Heart right ventricle (tissue), 16 donors: ENCODE measurements around the gene CASQ2. TPM values are rescaled to one million over a fixed set of nuclear protein-coding genes. Genes with fewer than 3 reads are reported as not detected.
A peak's percentile ranks its signal among the peaks of the same experiment; 100 is the strongest.

Experiments
- ATAC-seq, 8 donors: fragments of 200-7000 bp; cut with Tn5 transposase; one replicate each; pipeline ENCODE4 v1.9.1; 2020; ENCODE audit warnings: mild to moderate bottlenecking in 8 of 8, moderate library complexity in 8 of 8, moderate number of reproducible peaks in 1 of 8
- DNase-seq, 2 donors: peaks; one replicate each; pipeline ENCODE4 v3.0.0-alpha.2; 2020
- H3K27ac ChIP-seq, 10 donors: fragments of 200-600 bp; sonication (generic) in 2 of 10; one replicate each; pipeline versions ENCODE4 v1.5.0 to v1.8.0; 2020 to 2022; ENCODE audit warnings: mild to moderate bottlenecking in 3 of 10
- H3K27me3 ChIP-seq, 7 donors: fragments of 200-600 bp; one replicate each; pipeline ENCODE4 v1.8.0; 2021 to 2022; ENCODE audit warnings: mild to moderate bottlenecking in 2 of 7
- H3K36me3 ChIP-seq, 9 donors: fragments of 200-600 bp; sonication (generic) in 1 of 9; one replicate each; pipeline versions ENCODE4 v1.5.0 to v1.8.0; 2020 to 2022; ENCODE audit warnings: mild to moderate bottlenecking in 2 of 9
- H3K4me1 ChIP-seq, 9 donors: fragments of 200-600 bp; sonication (generic) in 1 of 9; one replicate each; pipeline versions ENCODE4 v1.5.0 to v1.8.0; 2020 to 2022; ENCODE audit warnings: mild to moderate bottlenecking in 4 of 9
- H3K4me3 ChIP-seq, 10 donors: fragments of 200-600 bp; sonication (generic) in 2 of 10; one replicate each; pipeline versions ENCODE4 v1.5.0 to v1.8.0; 2020 to 2022; ENCODE audit warnings: mild to moderate bottlenecking in 7 of 10, moderate library complexity in 2 of 10
- H3K9me3 ChIP-seq, 11 donors: fragments of 200-600 bp in 10 of 11; sonication (generic) in 2 of 11; one replicate each; pipeline versions ENCODE4 v1.5.0 to v1.8.0; 2013 to 2022; ENCODE audit warnings: mild to moderate bottlenecking in 2 of 11, control low read depth in 1 of 11, moderate library complexity in 1 of 11
- CTCF ChIP-seq, 9 donors: fragments of 200-600 bp; sonication (generic) in 2 of 9; IDR thresholded peaks; one replicate each; pipeline versions ENCODE4 v1.5.0 to v1.8.0; 2021 to 2022; ENCODE audit warnings: antibody characterized with exemption in 9 of 9, mild to moderate bottlenecking in 5 of 9, moderate library complexity in 1 of 9
- WGBS, 2 donors: extraction: QIAGEN DNeasy Blood & Tissue Kit; methylation state at CpG; one replicate each; pipeline ENCODE4 v1.1.7; 2013; ENCODE audit warnings: inconsistent platforms in 1 of 2; 5-methylcytosine and 5-hydroxymethylcytosine counted together
- intact Hi-C, 10 donors: fragments of 100-400 bp; cut with DNase I; formaldehyde crosslinking; loops; one replicate each; pipeline versions ENCODE4 v1.11.1 to v1.14.2; 2022
- polyA plus RNA-seq, 2 donors: library from polyadenylated mRNA; stranded (reverse); fragments of 200-250 nt; gene quantifications; one replicate each; pipeline ENCODE4 v1.2.3, GENCODE V29; 2013
- total RNA-seq, 10 donors: library from RNA; stranded (reverse); fragmentation: NEBNext Ultra II Directional in 3 of 10; extraction: Animal tissue kit (Norgen Biotek cat#: 25700) in 3 of 10; gene quantifications; one replicate each; pipeline versions ENCODE4 v1.2.1 to v1.2.4, GENCODE V29; 2021 to 2023
- donor health status: Arrhythmogenic right ventricular cardiomyopathy.
- donor health status: ischemic (EF 13 %, LVEDD 7.1; RV severe dilation, severe dysfunction).
- donor health status: healthy with polysubstance abuse.
- donor health status: DM: no; HTN: yes; CAD: no.
- donor health status: DM: no; HTN: no; CAD: no.
- donor health status: ischemic (EF 25% LVEDD 6.9; RV normal size, moderate dysfunction).
- donor health status: ischemic (EF 25% LVEDD 5.7; RV mildly dilated, moderate dysfunction).
- donor health status: healthy.
- donor health status: DM: yes; HTN: yes; CAD: no.
- donor health status: Ischemic cardiomyopathy.
- donor health status: ischemic (EF 35%, LVEDD 5.7; RV mildly dilated, moderate dysfunction).
- donor health status: nonischemic (EF 11% LVEDD 7.7; RV severe dilation, severe dysfunction).
- donor health status: DM: yes; HTN: yes; CAD: no.
- donor health status: PGD.
- donor health status: ischemic (EF 29% LVEDD 5.4; RV normal size, mild dysfunction).
- donor health status: nonischemic (EF 23%, LVEDD 6.1; RV moderate dilation, normal function).

Gene CASQ2
- total and polyA plus RNA-seq, 12 donors, result 443 to 1,698 (median 1,186) TPM

DNA sequence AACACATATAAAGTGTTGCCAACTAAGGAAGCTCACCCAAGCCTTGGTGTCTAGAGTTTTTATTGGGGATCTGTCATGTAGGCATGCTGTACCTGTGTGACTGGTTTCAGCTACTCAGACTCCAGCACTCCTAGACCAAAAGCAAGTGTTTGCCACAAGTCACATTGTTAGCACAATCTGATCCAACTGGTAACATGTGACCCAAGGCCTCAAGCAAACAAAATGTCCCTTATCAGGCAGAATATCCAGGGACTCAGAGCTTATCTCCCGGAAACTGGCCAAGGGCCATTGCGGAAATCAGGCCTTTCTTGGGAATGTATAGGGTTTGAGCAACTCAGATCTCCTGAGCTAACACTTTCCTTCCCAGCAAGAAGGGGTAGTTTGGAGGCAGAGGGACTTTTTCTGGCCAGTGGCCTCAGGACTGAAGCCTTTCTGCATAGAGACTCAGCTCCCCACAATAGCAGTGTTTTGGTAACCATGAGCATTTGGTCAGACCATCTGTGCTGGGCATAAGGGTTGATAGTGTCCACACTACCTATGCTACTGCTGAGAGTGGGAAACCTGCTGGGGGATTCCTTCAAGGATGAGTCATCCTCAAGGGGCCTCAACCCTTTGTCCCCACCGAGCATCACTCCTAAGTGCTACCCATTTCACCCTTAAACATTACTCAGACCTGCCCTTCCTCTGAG lies 42.8 kb upstream of the CASQ2 start:
- Histone ChIP-seq H3K27ac (no peak overlapping the region), H3K9me3 (peaks cover 0 to 5% (median 0%) of the 10 kb centered on the region in 11 donors), H3K4me3 (no peak overlapping the region), H3K4me1 (peaks cover 0 to 30% (median 7%) of the 10 kb centered on the region in 9 donors), H3K27me3 (peaks cover 0 to 5% (median 0%) of the 10 kb centered on the region in 7 donors), H3K36me3 (no peaks in the 10 kb centered on the region)
- WGBS, 2 donors, result 54 to 58% methylated on average over 3 of the region's 3 CpGs
- intact Hi-C loops, result loop anchor here in 5 of 10 donors (2.0 to 10.0 kb wide), 5 partner anchors 166 to 684 kb away; partner anchors contain the start of gene SLC22A15 (in 2 of the 5)
- TF ChIP-seq CTCF (IDR thresholded peaks at IDR 0.05), result no peak
- DNase-seq (no peak), ATAC-seq (peak in 3 of 8 donors; percentile 10 to 49 (median 48))

- ATAC-seq, result peak in 3 of 8 donors; percentile 41 to 61 (median 56)
- no peak overlapping the region for H3K4me3 ChIP-seq
- WGBS, 2 donors, result 77 to 80% methylated on average over 2 of the region's 2 CpGs
- H3K27ac ChIP-seq, result no peak overlapping the region
- no peak for DNase-seq
- H3K4me1 ChIP-seq, result peaks cover 0 to 30% (median 6%) of the 10 kb centered on the region in 9 donors
- peaks cover 0 to 5% (median 0%) of the 10 kb centered on the region in 7 donors for H3K27me3 ChIP-seq
- intact Hi-C loops, result loop anchor here in 5 of 10 donors (2.0 to 10.0 kb wide), 5 partner anchors 167 to 684 kb away; partner anchors contain the start of gene SLC22A15 (in 2 of the 5)
- no peak for TF ChIP-seq CTCF (IDR thresholded peaks at IDR 0.05)
- H3K9me3 ChIP-seq, result peaks cover 0 to 5% (median 0%) of the 10 kb centered on the region in 11 donors
- no peaks in the 10 kb centered on the region for H3K36me3 ChIP-seq
These were observed 42.1 kb upstream of the CASQ2 start for GRCh38 chr1:115810609-115811008.

DNA sequence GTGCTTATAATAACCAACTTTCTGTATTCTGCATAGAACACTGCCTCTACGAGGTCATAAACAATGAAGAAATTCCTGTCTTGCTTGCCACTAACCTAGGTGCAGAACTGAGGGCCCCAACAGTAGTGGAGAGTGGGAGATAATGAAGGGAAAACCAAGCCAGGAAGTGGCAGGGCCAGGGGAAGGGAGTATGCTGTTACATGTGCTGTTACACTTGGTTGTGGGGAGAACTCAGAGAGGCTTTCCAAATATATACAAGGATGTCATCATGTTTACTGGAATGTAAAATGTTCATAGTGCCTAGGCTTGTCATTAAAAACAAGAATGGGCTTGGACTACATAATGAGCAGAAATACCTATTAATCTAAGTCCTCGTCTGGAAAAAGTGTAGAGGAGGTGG lies 41.3 kb upstream of the CASQ2 start:
- 67 to 74% methylated on average over 2 of the region's 2 CpGs for WGBS, 2 donors
- intact Hi-C loops, result loop anchor here (2.0 to 10.0 kb wide), 7 partner anchors 167 to 685 kb away; partner anchors contain the start of gene SLC22A15 (in 3 of the 10)
- ATAC-seq (peak in 1 of 8 donors; percentile 52), DNase-seq (no peak)
- H3K9me3 ChIP-seq, result peaks cover 0 to 5% (median 0%) of the 10 kb centered on the region in 11 donors
- H3K27me3 ChIP-seq, result peaks cover 0 to 5% (median 0%) of the 10 kb centered on the region in 7 donors
- TF ChIP-seq CTCF (IDR thresholded peaks at IDR 0.05), result no peak
- no peak overlapping the region for H3K4me3 ChIP-seq
- H3K27ac ChIP-seq, result no peak overlapping the region
- peaks cover 0 to 23% (median 6%) of the 10 kb centered on the region in 9 donors for H3K4me1 ChIP-seq
- no peaks in the 10 kb centered on the region for H3K36me3 ChIP-seq

DNA sequence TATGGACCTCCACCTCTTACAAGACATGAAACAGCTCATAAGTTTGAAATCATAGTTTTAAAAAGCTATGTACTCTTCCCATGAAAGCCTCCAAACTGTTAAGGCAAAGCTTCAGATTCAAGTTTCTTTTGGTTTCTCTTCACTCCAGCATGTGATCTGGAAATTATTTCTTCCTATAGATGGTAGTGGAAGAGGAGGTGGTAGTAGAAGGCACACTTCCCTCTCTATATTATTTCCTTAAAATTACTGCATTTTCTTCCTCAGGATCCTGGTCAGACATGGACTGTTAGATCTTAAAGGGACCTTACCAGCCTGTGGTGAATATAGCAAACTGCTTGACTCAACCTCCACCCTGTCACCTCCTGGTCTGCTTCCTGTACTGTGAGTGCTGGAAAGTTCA lies 40.6 kb upstream of the CASQ2 start:
- no peak for DNase-seq
- H3K36me3 ChIP-seq, result no peaks in the 10 kb centered on the region
- ATAC-seq, result no peak
- H3K27me3 ChIP-seq, result peaks cover 0 to 5% (median 0%) of the 10 kb centered on the region in 7 donors
- H3K27ac ChIP-seq, result no peak overlapping the region
- no peak overlapping the region for H3K4me3 ChIP-seq
- no peak for TF ChIP-seq CTCF (IDR thresholded peaks at IDR 0.05)
- H3K4me1 ChIP-seq, result peaks cover 0 to 23% (median 6%) of the 10 kb centered on the region in 9 donors
- H3K9me3 ChIP-seq, result peaks cover 0 to 5% (median 0%) of the 10 kb centered on the region in 11 donors
- intact Hi-C loops, result loop anchor here in 6 of 10 donors (5.0 to 10.0 kb wide), 5 partner anchors 168 to 686 kb away; partner anchors contain the start of gene SLC22A15 (in 1 of the 6)
